SK-N-SH treated with all-trans-retinoic acid at 6 μM for 48 hours (cell line): ENCODE data around the gene ILKAP.

Experiments
- ATAC-seq: fragments of 200-7000 bp; cut with Tn5 transposase; 3 replicates; pipeline ENCODE4 v1.9.1; 2020; ENCODE audit warnings: mild to moderate bottlenecking, moderate library complexity
- ARNTL ChIP-seq: fragments of 450-650 bp; formaldehyde crosslinking; IDR thresholded peaks from 2 replicates; pipeline ENCODE4 v1.5.0; 2020; ENCODE audit warnings: low read depth, mild to moderate bottlenecking, moderate library complexity, borderline replicate concordance
- BACH2 ChIP-seq: fragments of 250-450 bp; sonication (Bioruptor Pico); IDR thresholded peaks from 2 replicates; pipeline ENCODE4 v1.9.0; 2021; ENCODE audit warnings: mild to moderate bottlenecking, borderline replicate concordance
- GLIS3 ChIP-seq: fragments of 250-450 bp; sonication (Bioruptor Pico); IDR thresholded peaks from 2 replicates; pipeline ENCODE4 v1.5.0; 2020; ENCODE audit warnings: mild to moderate bottlenecking, moderate library complexity
- ISL1 ChIP-seq: fragments of 250-450 bp; sonication (Bioruptor Pico); IDR thresholded peaks from 2 replicates; pipeline ENCODE4 v2.1.2; 2022; ENCODE audit warnings: mild to moderate bottlenecking, moderate library complexity
- OSR1 ChIP-seq: fragments of 250-450 bp; sonication (Bioruptor Pico); IDR thresholded peaks from 2 replicates; pipeline ENCODE4 v1.8.0; 2022; ENCODE audit warnings: moderate library complexity, mild to moderate bottlenecking, inconsistent platforms
- PPARA ChIP-seq: fragments of 250-450 bp; sonication (Bioruptor Pico); IDR thresholded peaks from 2 replicates; pipeline ENCODE4 v1.5.0; 2020; ENCODE audit warnings: mild to moderate bottlenecking, borderline replicate concordance
- TCF4 ChIP-seq: fragments of 250-450 bp; sonication (Bioruptor Pico); IDR thresholded peaks from 2 replicates; pipeline ENCODE4 v1.8.0; 2021; ENCODE audit warnings: mild to moderate bottlenecking, moderate library complexity, borderline replicate concordance
- TOX ChIP-seq: fragments of 250-450 bp; sonication (Bioruptor Pico); IDR thresholded peaks from 2 replicates; pipeline ENCODE4 v1.8.0; 2021; ENCODE audit warnings: mild to moderate bottlenecking, moderate library complexity, borderline replicate concordance
- ZC3H10 ChIP-seq: fragments of 250-450 bp; sonication (Bioruptor Pico); IDR thresholded peaks from 2 replicates; pipeline ENCODE4 v1.5.1; 2021; ENCODE audit warnings: mild to moderate bottlenecking, moderate library complexity
- ZFP30 ChIP-seq: fragments of 450-650 bp; formaldehyde crosslinking; IDR thresholded peaks from 2 replicates; pipeline ENCODE4 v1.5.0; 2022; ENCODE audit warnings: mild to moderate bottlenecking, moderate library complexity
- ZNF70 ChIP-seq: fragments of 450-650 bp; formaldehyde crosslinking; IDR thresholded peaks from 2 replicates; pipeline ENCODE4 v1.5.0; 2020; ENCODE audit warnings: mild to moderate bottlenecking, moderate library complexity
- TF ChIP-seq, protein P1 (sequence below): fragments of 250-450 bp; sonication (Bioruptor Pico); IDR thresholded peaks from 2 replicates; pipeline ENCODE4 v1.5.1; 2020; ENCODE audit warnings: low read depth, mild to moderate bottlenecking, moderate library complexity
- TF ChIP-seq, protein P2 (sequence below): fragments of 250-450 bp; sonication (Bioruptor Pico); IDR thresholded peaks from 2 replicates; pipeline ENCODE4 v1.5.0; 2020; ENCODE audit warnings: mild to moderate bottlenecking, moderate library complexity
- TF ChIP-seq, protein P3 (sequence below): fragments of 250-450 bp; sonication (Bioruptor Pico); IDR thresholded peaks from 2 replicates; pipeline ENCODE4 v1.8.0; 2020; ENCODE audit warnings: mild to moderate bottlenecking, moderate library complexity, borderline replicate concordance
- TF ChIP-seq, protein P4 (sequence below): fragments of 250-450 bp; sonication (Bioruptor Pico); IDR thresholded peaks from 2 replicates; pipeline ENCODE4 v1.8.0; 2021; ENCODE audit warnings: low read depth, mild to moderate bottlenecking, moderate library complexity, borderline replicate concordance
- TF ChIP-seq, protein P5 (sequence below): fragments of 250-450 bp; sonication (Bioruptor Pico); IDR thresholded peaks from 2 replicates; pipeline ENCODE4 v1.5.1; 2021; ENCODE audit warnings: mild to moderate bottlenecking, moderate library complexity

ILKAP gene

DNA sequence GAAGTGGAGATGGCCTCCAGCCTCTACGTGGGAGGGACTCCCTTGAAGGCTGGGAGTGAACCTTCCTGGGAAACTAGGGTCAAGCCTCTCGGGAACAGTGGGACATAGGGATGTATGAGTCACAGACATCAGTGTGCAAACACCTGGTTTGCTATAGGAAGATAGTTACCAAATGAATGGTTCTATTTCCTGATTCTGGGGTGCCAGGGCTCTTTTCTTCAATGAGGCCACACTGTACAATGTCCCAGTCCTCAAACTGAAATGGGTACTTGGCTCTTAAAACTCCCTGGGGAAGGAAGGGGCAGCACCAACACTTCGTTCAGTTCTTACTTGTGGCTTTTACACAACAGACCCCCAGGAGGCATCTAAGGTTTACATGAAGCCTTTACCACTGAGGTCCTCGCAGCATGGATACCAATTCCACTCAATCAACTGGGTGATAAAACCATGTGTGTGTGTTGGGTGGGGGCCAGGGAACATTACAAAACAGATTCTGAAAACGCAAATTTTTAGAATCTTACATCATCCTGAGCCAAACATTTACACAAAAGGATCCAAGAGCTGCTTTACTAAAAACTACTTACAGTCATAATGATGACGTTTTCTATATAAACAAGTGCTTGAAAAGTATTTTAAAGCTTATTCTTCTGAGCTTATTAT lies 34.3 kb downstream of the ILKAP start (continued):
- TF ChIP-seq, protein P1, sequence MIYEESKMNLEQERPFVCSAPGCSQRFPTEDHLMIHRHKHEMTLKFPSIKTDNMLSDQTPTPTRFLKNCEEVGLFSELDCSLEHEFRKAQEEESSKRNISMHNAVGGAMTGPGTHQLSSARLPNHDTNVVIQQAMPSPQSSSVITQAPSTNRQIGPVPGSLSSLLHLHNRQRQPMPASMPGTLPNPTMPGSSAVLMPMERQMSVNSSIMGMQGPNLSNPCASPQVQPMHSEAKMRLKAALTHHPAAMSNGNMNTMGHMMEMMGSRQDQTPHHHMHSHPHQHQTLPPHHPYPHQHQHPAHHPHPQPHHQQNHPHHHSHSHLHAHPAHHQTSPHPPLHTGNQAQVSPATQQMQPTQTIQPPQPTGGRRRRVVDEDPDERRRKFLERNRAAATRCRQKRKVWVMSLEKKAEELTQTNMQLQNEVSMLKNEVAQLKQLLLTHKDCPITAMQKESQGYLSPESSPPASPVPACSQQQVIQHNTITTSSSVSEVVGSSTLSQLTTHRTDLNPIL: no peak
- TF ChIP-seq ZFP30 (CRISPR knock-in tag): no peak
- TF ChIP-seq ARNTL (CRISPR knock-in tag): no peak
- TF ChIP-seq GLIS3 (CRISPR knock-in tag): no peak

DNA sequence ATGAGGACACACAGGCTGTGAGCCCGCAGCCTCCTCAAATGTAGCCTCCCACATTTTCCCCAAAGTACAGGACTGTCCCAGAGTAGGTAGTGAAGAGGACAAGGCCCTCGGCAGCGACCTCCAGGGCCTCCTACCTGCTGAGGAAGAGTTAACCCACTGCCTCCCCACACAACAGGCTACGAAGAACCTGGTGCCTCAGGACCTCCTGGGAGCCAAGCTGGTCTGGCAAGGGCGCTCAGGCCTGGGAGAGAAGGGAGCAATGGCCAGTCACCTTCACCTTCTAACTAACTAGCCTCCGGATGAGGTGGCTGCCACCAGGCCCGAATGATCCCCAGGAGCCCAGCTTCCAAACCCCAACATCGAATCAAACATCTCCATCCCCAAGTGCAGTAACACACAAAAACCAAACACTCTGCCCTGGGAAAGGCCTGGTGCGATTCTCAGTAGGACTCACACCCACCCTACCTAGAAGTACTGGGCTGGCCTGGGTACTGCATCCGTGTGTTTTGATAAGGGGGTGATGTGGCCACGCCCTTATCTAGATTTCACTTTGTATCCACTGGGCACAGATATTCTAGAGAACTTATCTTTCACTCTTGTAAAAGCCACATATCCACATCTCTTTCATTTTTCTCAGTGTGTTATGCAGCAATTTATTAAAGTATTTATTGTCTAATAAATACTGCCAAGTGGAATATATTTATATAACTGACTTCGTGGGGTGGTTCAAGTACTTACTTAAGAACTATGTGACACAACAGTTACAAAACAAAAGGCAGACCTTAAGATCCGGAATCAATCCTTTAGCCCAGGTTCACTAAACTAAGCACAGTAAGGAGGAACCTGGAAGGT lies 35.1 kb downstream of the ILKAP start:
- no peak for TF ChIP-seq PPARA (CRISPR knock-in tag)
- TF ChIP-seq, protein P2, sequence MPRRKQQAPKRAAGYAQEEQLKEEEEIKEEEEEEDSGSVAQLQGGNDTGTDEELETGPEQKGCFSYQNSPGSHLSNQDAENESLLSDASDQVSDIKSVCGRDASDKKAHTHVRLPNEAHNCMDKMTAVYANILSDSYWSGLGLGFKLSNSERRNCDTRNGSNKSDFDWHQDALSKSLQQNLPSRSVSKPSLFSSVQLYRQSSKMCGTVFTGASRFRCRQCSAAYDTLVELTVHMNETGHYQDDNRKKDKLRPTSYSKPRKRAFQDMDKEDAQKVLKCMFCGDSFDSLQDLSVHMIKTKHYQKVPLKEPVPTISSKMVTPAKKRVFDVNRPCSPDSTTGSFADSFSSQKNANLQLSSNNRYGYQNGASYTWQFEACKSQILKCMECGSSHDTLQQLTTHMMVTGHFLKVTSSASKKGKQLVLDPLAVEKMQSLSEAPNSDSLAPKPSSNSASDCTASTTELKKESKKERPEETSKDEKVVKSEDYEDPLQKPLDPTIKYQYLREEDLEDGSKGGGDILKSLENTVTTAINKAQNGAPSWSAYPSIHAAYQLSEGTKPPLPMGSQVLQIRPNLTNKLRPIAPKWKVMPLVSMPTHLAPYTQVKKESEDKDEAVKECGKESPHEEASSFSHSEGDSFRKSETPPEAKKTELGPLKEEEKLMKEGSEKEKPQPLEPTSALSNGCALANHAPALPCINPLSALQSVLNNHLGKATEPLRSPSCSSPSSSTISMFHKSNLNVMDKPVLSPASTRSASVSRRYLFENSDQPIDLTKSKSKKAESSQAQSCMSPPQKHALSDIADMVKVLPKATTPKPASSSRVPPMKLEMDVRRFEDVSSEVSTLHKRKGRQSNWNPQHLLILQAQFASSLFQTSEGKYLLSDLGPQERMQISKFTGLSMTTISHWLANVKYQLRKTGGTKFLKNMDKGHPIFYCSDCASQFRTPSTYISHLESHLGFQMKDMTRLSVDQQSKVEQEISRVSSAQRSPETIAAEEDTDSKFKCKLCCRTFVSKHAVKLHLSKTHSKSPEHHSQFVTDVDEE (CRISPR knock-in tag): no peak
- no peak for TF ChIP-seq BACH2
- no peak for TF ChIP-seq TOX (CRISPR knock-in tag)

DNA sequence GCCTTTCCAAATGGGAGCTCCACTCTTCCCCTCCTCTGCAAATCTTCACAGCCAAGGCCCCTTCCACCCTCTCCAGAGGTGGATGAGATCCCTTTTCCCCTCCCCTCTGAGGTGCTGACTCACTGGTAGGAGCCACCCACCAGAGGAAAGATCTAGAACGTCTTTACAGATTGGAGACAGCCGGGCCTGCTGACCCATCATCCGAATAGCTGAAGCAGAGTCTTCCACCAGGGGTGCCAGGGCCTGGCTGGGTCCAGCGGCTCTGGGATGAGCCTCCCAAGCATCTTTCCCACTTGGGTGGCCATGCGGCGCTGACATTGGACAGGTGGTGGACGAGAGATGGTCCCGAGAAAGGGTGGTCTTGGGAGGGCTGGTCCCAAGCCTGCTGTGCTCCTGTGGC lies 35.7 kb downstream of the ILKAP start:
- ATAC-seq: no peak
- TF ChIP-seq GLIS3 (CRISPR knock-in tag) (no peak), TOX (CRISPR knock-in tag) (no peak)
- TF ChIP-seq, protein P3, sequence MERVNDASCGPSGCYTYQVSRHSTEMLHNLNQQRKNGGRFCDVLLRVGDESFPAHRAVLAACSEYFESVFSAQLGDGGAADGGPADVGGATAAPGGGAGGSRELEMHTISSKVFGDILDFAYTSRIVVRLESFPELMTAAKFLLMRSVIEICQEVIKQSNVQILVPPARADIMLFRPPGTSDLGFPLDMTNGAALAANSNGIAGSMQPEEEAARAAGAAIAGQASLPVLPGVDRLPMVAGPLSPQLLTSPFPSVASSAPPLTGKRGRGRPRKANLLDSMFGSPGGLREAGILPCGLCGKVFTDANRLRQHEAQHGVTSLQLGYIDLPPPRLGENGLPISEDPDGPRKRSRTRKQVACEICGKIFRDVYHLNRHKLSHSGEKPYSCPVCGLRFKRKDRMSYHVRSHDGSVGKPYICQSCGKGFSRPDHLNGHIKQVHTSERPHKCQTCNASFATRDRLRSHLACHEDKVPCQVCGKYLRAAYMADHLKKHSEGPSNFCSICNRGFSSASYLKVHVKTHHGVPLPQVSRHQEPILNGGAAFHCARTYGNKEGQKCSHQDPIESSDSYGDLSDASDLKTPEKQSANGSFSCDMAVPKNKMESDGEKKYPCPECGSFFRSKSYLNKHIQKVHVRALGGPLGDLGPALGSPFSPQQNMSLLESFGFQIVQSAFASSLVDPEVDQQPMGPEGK (CRISPR knock-in tag): no peak
- TF ChIP-seq, protein P2 (CRISPR knock-in tag): no peak

More for the DNA sequence above, 35.1 kb downstream of the ILKAP start:
- ATAC-seq: no peak

DNA sequence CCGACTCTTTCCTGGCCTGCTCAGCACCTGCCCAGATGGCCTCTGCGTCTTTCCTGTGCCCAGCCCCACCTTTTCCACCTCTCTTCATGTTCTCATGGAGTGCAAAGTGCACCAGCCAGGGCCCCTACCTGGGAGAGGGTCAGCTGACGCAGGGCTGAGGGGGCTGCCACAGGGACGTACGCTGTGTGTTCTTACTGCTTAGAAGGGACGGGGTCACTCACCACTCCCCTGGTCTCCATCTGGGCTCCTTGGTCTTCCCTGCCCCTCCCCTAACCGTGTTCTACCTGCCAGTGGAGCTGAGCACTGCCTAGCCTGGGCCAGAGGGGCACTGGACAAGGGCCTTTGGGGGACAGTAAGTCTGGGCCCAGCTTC lies 36.2 kb downstream of the ILKAP start:
- no peak for ATAC-seq
- no peak for TF ChIP-seq ARNTL (CRISPR knock-in tag)
- TF ChIP-seq GLIS3 (CRISPR knock-in tag): no peak
- TF ChIP-seq, protein P4, sequence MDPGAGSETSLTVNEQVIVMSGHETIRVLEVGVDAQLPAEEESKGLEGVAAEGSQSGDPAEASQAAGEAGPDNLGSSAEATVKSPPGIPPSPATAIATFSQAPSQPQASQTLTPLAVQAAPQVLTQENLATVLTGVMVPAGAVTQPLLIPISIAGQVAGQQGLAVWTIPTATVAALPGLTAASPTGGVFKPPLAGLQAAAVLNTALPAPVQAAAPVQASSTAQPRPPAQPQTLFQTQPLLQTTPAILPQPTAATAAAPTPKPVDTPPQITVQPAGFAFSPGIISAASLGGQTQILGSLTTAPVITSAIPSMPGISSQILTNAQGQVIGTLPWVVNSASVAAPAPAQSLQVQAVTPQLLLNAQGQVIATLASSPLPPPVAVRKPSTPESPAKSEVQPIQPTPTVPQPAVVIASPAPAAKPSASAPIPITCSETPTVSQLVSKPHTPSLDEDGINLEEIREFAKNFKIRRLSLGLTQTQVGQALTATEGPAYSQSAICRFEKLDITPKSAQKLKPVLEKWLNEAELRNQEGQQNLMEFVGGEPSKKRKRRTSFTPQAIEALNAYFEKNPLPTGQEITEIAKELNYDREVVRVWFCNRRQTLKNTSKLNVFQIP (CRISPR knock-in tag): no peak
- TF ChIP-seq ZNF70 (CRISPR knock-in tag): no peak
- TF ChIP-seq BACH2: no peak
- no peak for TF ChIP-seq TCF4
- no peak for TF ChIP-seq OSR1
- TF ChIP-seq ISL1: no peak
- no peak for TF ChIP-seq ZFP30 (CRISPR knock-in tag)
- no peak for TF ChIP-seq ZC3H10 (CRISPR knock-in tag)
- TF ChIP-seq, protein P3 (CRISPR knock-in tag): no peak
- TF ChIP-seq, protein P5, sequence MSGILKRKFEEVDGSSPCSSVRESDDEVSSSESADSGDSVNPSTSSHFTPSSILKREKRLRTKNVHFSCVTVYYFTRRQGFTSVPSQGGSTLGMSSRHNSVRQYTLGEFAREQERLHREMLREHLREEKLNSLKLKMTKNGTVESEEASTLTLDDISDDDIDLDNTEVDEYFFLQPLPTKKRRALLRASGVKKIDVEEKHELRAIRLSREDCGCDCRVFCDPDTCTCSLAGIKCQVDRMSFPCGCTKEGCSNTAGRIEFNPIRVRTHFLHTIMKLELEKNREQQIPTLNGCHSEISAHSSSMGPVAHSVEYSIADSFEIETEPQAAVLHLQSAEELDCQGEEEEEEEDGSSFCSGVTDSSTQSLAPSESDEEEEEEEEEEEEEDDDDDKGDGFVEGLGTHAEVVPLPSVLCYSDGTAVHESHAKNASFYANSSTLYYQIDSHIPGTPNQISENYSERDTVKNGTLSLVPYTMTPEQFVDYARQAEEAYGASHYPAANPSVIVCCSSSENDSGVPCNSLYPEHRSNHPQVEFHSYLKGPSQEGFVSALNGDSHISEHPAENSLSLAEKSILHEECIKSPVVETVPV (CRISPR knock-in tag): no peak
